GM18861 (cell line): ENCODE measurements around the gene ROR1.

Experiments used
- ATAC-seq: cut with Tn5 transposase; IDR thresholded peaks from one replicate; pipeline ENCODE4 v1.9.1; 2021; ENCODE audit not compliant: unreplicated experiment

ROR1 gene

GRCh38 chr1:63955370-63956145 is 181.7 kb downstream of the ROR1 start:
- no peak for ATAC-seq

- no peak for ATAC-seq
These were observed 184.7 kb downstream of the ROR1 start for GRCh38 chr1:63958556-63958955.

- ATAC-seq = no peak
These were observed 186.5 kb downstream of the ROR1 start for GRCh38 chr1:63960326-63960725.

- ATAC-seq = no peak
These were observed 192.2 kb downstream of the ROR1 start for GRCh38 chr1:63966016-63966415.

GRCh38 chr1:63967901-63968300 is 194.1 kb downstream of the ROR1 start:
- ATAC-seq = no peak

GRCh38 chr1:63968663-63969440 is 195.0 kb downstream of the ROR1 start:
- ATAC-seq = no peak

GRCh38 chr1:63969441-63969901 is 195.7 kb downstream of the ROR1 start:
- ATAC-seq = no peak

- no peak for ATAC-seq
These were observed 197.7 kb downstream of the ROR1 start for GRCh38 chr1:63971557-63971956.

GRCh38 chr1:63973005-63973419 is 199.2 kb downstream of the ROR1 start:
- no peak for ATAC-seq

GRCh38 chr1:63974966-63975365 is 201.1 kb downstream of the ROR1 start:
- no peak for ATAC-seq

- ATAC-seq = no peak
These were observed 201.7 kb downstream of the ROR1 start for GRCh38 chr1:63975481-63975880.

- no peak for ATAC-seq
These were observed 202.2 kb downstream of the ROR1 start for GRCh38 chr1:63976006-63976405.

GRCh38 chr1:63977466-63977865 is 203.6 kb downstream of the ROR1 start:
- no peak for ATAC-seq

- no peak for ATAC-seq
These were observed 207.1 kb downstream of the ROR1 start for GRCh38 chr1:63980740-63981407.

GRCh38 chr1:63981408-63981773 is 207.6 kb downstream of the ROR1 start:
- ATAC-seq = no peak

GRCh38 chr1:63982201-63982600 is 208.4 kb downstream of the ROR1 start:
- ATAC-seq = no peak

GRCh38 chr1:63983391-63984256 is 209.8 kb downstream of the ROR1 start:
- ATAC-seq = no peak

- ATAC-seq = no peak
These were observed 210.6 kb downstream of the ROR1 start for GRCh38 chr1:63984257-63984929.

- no peak for ATAC-seq
These were observed 211.1 kb downstream of the ROR1 start for GRCh38 chr1:63984930-63985290.

- ATAC-seq = no peak
These were observed 213.3 kb downstream of the ROR1 start for GRCh38 chr1:63987014-63987627.
